Peyer's patch (tissue), 4 donors: ENCODE data around the gene RBM20.

Source experiments
- CTCF ChIP-seq, 6 experiments: fragments of 450-650 bp in 4 of 6; fragments of 200-600 bp in 2 of 6; sonication (generic) in 1 of 6; IDR thresholded peaks; one replicate each; pipeline ENCODE4 v1.5.1; 2017 to 2019; ENCODE audit warnings: antibody characterized with exemption in 6 of 6, mild to moderate bottlenecking in 3 of 6, moderate library complexity in 1 of 6
- POLR2A ChIP-seq, 2 donors: fragments of 450-650 bp; IDR thresholded peaks; one replicate each; pipeline ENCODE4 v1.5.1; 2017; ENCODE audit warnings: antibody characterized with exemption in 2 of 2, mild to moderate bottlenecking in 2 of 2, moderate library complexity in 2 of 2

GRCh38 chr10:110704070-110704469 lies 59.9 kb downstream of the RBM20 start:
- no peak for TF ChIP-seq CTCF (IDR thresholded peaks at IDR 0.05)
- TF ChIP-seq POLR2A (IDR thresholded peaks at IDR 0.05) = no peak
